ENCODE results near the gene TMX4. TPM values are rescaled to one million over a fixed set of nuclear protein-coding genes. Genes with fewer than 3 reads are reported as not detected.

The TMX4 gene
- total and polyA plus RNA-seq, 5 donors from 2014 or later: 71.7 to 111 (median 90.2) TPM

- Histone ChIP-seq H3K9me3 (ENCODE audit: control insufficient read depth in 2 of 2, low read length in 2 of 2) (no peaks in the 10 kb centered on the region), H3K4me3 (ENCODE audit: low read depth, low read length) (no peak overlapping the region), H3K27ac (ENCODE audit: insufficient read depth, low read length, poor library complexity, severe bottlenecking) (no peak overlapping the region), H3K4me1 (ENCODE audit: control insufficient read depth, insufficient read depth, low read length, poor library complexity, severe bottlenecking) (peaks cover 32% of the 10 kb centered on the region), H3K36me3 (ENCODE audit: control insufficient read depth, insufficient read depth, low read length) (peaks cover 11% of the 10 kb centered on the region), H3K27me3 (ENCODE audit: control insufficient read depth, insufficient read depth, low read length) (no peaks in the 10 kb centered on the region)
- Mint-ChIP-seq H3K27me3 (no peaks in the 10 kb centered on the region), H3K36me3 (peaks cover 14% of the 10 kb centered on the region), H3K9me3 (no peaks in the 10 kb centered on the region), H3K4me1 (peaks cover 26 to 65% (median 52%) of the 10 kb centered on the region in 4 donors), H3K4me3 (peak overlapping the region in 1 of 4 donors; percentile 40), H3K27ac (no peak overlapping the region)
- DNase-seq (no peak), ATAC-seq (ENCODE audit: low read depth in 2 of 2) (no peak)
These were observed 6.8 kb downstream of the TMX4 start for GRCh38 chr20:8012724-8013123.

GRCh38 chr20:8008733-8009132 is 10.8 kb downstream of the TMX4 start:
- peaks cover 9% of the 10 kb centered on the region for H3K4me1 ChIP-seq (ENCODE audit: control insufficient read depth, insufficient read depth, low read length, poor library complexity, severe bottlenecking)
- no peaks in the 10 kb centered on the region for H3K9me3 Mint-ChIP-seq
- no peaks in the 10 kb centered on the region for H3K27me3 ChIP-seq (ENCODE audit: control insufficient read depth, insufficient read depth, low read length)
- ATAC-seq (ENCODE audit: low read depth in 2 of 2) (no peak), DNase-seq (no peak)
- H3K36me3 Mint-ChIP-seq: peaks cover 29% of the 10 kb centered on the region
- H3K27me3 Mint-ChIP-seq: no peaks in the 10 kb centered on the region
- H3K36me3 ChIP-seq (ENCODE audit: control insufficient read depth, insufficient read depth, low read length): peaks cover 36% of the 10 kb centered on the region
- no peak overlapping the region for H3K4me3 ChIP-seq (ENCODE audit: low read depth, low read length)
- H3K4me1 Mint-ChIP-seq: peaks cover 33 to 52% (median 47%) of the 10 kb centered on the region in 4 donors
- H3K27ac Mint-ChIP-seq: no peak overlapping the region
- H3K27ac ChIP-seq (ENCODE audit: insufficient read depth, low read length, poor library complexity, severe bottlenecking): no peak overlapping the region
- H3K4me3 Mint-ChIP-seq: no peak overlapping the region
- no peaks in the 10 kb centered on the region for H3K9me3 ChIP-seq (ENCODE audit: control insufficient read depth in 2 of 2, low read length in 2 of 2)

GRCh38 chr20:8007490-8007889 is 12.1 kb downstream of the TMX4 start:
- H3K4me1 ChIP-seq (ENCODE audit: control insufficient read depth, insufficient read depth, low read length, poor library complexity, severe bottlenecking): peaks cover 9% of the 10 kb centered on the region
- H3K27ac ChIP-seq (ENCODE audit: insufficient read depth, low read length, poor library complexity, severe bottlenecking): no peak overlapping the region
- Mint-ChIP-seq H3K4me3 (no peak overlapping the region), H3K4me1 (peaks cover 33 to 48% (median 41%) of the 10 kb centered on the region in 4 donors), H3K27me3 (no peaks in the 10 kb centered on the region), H3K9me3 (no peaks in the 10 kb centered on the region), H3K27ac (peak overlapping the region in 2 of 3 donors; percentile 39 to 45), H3K36me3 (peaks cover 33% of the 10 kb centered on the region)
- H3K36me3 ChIP-seq (ENCODE audit: control insufficient read depth, insufficient read depth, low read length): peaks cover 40% of the 10 kb centered on the region
- no peaks in the 10 kb centered on the region for H3K27me3 ChIP-seq (ENCODE audit: control insufficient read depth, insufficient read depth, low read length)
- no peak for DNase-seq
- no peaks in the 10 kb centered on the region for H3K9me3 ChIP-seq (ENCODE audit: control insufficient read depth in 2 of 2, low read length in 2 of 2)
- no peak for ATAC-seq (ENCODE audit: low read depth in 2 of 2)
- H3K4me3 ChIP-seq (ENCODE audit: low read depth, low read length): no peak overlapping the region

- no peak for DNase-seq
- ATAC-seq (ENCODE audit: low read depth in 2 of 2): no peak
- Mint-ChIP-seq H3K36me3 (peaks cover 40% of the 10 kb centered on the region), H3K4me3 (no peak overlapping the region), H3K9me3 (no peaks in the 10 kb centered on the region), H3K4me1 (peaks cover 20 to 38% (median 33%) of the 10 kb centered on the region in 4 donors), H3K27me3 (no peaks in the 10 kb centered on the region), H3K27ac (no peak overlapping the region)
- H3K9me3 ChIP-seq (ENCODE audit: control insufficient read depth in 2 of 2, low read length in 2 of 2): no peaks in the 10 kb centered on the region
- no peaks in the 10 kb centered on the region for H3K4me1 ChIP-seq (ENCODE audit: control insufficient read depth, insufficient read depth, low read length, poor library complexity, severe bottlenecking)
- H3K4me3 ChIP-seq (ENCODE audit: low read depth, low read length): no peak overlapping the region
- no peaks in the 10 kb centered on the region for H3K27me3 ChIP-seq (ENCODE audit: control insufficient read depth, insufficient read depth, low read length)
- H3K27ac ChIP-seq (ENCODE audit: insufficient read depth, low read length, poor library complexity, severe bottlenecking): no peak overlapping the region
- H3K36me3 ChIP-seq (ENCODE audit: control insufficient read depth, insufficient read depth, low read length): peaks cover 54% of the 10 kb centered on the region
These were observed 13.8 kb downstream of the TMX4 start for GRCh38 chr20:8005575-8006366.

- no peaks in the 10 kb centered on the region for H3K27me3 Mint-ChIP-seq
These were observed 14.5 kb downstream of the TMX4 start for GRCh38 chr20:8005033-8005432.

GRCh38 chr20:8002056-8002455 is 17.5 kb downstream of the TMX4 start:
- Histone ChIP-seq H3K27me3 (ENCODE audit: control insufficient read depth, insufficient read depth, low read length) (no peaks in the 10 kb centered on the region), H3K27ac (ENCODE audit: insufficient read depth, low read length, poor library complexity, severe bottlenecking) (no peak overlapping the region), H3K9me3 (ENCODE audit: control insufficient read depth in 2 of 2, low read length in 2 of 2) (no peaks in the 10 kb centered on the region), H3K4me3 (ENCODE audit: low read depth, low read length) (no peak overlapping the region), H3K36me3 (ENCODE audit: control insufficient read depth, insufficient read depth, low read length) (peaks cover 72% of the 10 kb centered on the region), H3K4me1 (ENCODE audit: control insufficient read depth, insufficient read depth, low read length, poor library complexity, severe bottlenecking) (no peaks in the 10 kb centered on the region)
- H3K4me3 Mint-ChIP-seq: no peak overlapping the region
- H3K9me3 Mint-ChIP-seq: peaks cover 0 to 2% (median 0%) of the 10 kb centered on the region in 7 donors
- H3K36me3 Mint-ChIP-seq: peaks cover 46% of the 10 kb centered on the region
- no peak for ATAC-seq (ENCODE audit: low read depth in 2 of 2)
- no peak for DNase-seq
- peaks cover 9 to 36% (median 24%) of the 10 kb centered on the region in 4 donors for H3K4me1 Mint-ChIP-seq
- H3K27ac Mint-ChIP-seq: no peak overlapping the region
- no peaks in the 10 kb centered on the region for H3K27me3 Mint-ChIP-seq

More at GRCh38 chr20:8005033-8005432, 14.5 kb downstream of the TMX4 start:
- ATAC-seq (ENCODE audit: low read depth in 2 of 2): no peak
- H3K9me3 ChIP-seq (ENCODE audit: control insufficient read depth in 2 of 2, low read length in 2 of 2): no peaks in the 10 kb centered on the region
- Mint-ChIP-seq H3K4me1 (peaks cover 17 to 44% (median 32%) of the 10 kb centered on the region in 4 donors), H3K9me3 (peaks cover 0 to 2% (median 0%) of the 10 kb centered on the region in 7 donors), H3K27ac (peak overlapping the region in 2 of 3 donors; percentile 20 to 49), H3K4me3 (no peak overlapping the region), H3K36me3 (peaks cover 48% of the 10 kb centered on the region)
- no peak overlapping the region for H3K27ac ChIP-seq (ENCODE audit: insufficient read depth, low read length, poor library complexity, severe bottlenecking)
- H3K4me1 ChIP-seq (ENCODE audit: control insufficient read depth, insufficient read depth, low read length, poor library complexity, severe bottlenecking): no peaks in the 10 kb centered on the region
- DNase-seq: no peak
- H3K4me3 ChIP-seq (ENCODE audit: low read depth, low read length): no peak overlapping the region
- peaks cover 61% of the 10 kb centered on the region for H3K36me3 ChIP-seq (ENCODE audit: control insufficient read depth, insufficient read depth, low read length)
- H3K27me3 ChIP-seq (ENCODE audit: control insufficient read depth, insufficient read depth, low read length): no peaks in the 10 kb centered on the region

GRCh38 chr20:8000796-8001195 is 18.8 kb downstream of the TMX4 start:
- Mint-ChIP-seq H3K27ac (no peak overlapping the region), H3K4me3 (no peak overlapping the region), H3K9me3 (peaks cover 0 to 2% (median 0%) of the 10 kb centered on the region in 7 donors), H3K36me3 (peaks cover 35% of the 10 kb centered on the region), H3K27me3 (no peaks in the 10 kb centered on the region), H3K4me1 (peaks cover 6 to 28% (median 21%) of the 10 kb centered on the region in 4 donors)
- DNase-seq (no peak), ATAC-seq (ENCODE audit: low read depth in 2 of 2) (no peak)
- Histone ChIP-seq H3K4me1 (ENCODE audit: control insufficient read depth, insufficient read depth, low read length, poor library complexity, severe bottlenecking) (no peaks in the 10 kb centered on the region), H3K27me3 (ENCODE audit: control insufficient read depth, insufficient read depth, low read length) (no peaks in the 10 kb centered on the region), H3K9me3 (ENCODE audit: control insufficient read depth in 2 of 2, low read length in 2 of 2) (no peaks in the 10 kb centered on the region), H3K36me3 (ENCODE audit: control insufficient read depth, insufficient read depth, low read length) (peaks cover 74% of the 10 kb centered on the region), H3K4me3 (ENCODE audit: low read depth, low read length) (no peak overlapping the region), H3K27ac (ENCODE audit: insufficient read depth, low read length, poor library complexity, severe bottlenecking) (no peak overlapping the region)

GRCh38 chr20:7996898-7997297 is 22.7 kb downstream of the TMX4 start:
- ATAC-seq (ENCODE audit: low read depth in 2 of 2): no peak
- Histone ChIP-seq H3K27ac (ENCODE audit: insufficient read depth, low read length, poor library complexity, severe bottlenecking) (no peak overlapping the region), H3K27me3 (ENCODE audit: control insufficient read depth, insufficient read depth, low read length) (no peaks in the 10 kb centered on the region), H3K4me1 (ENCODE audit: control insufficient read depth, insufficient read depth, low read length, poor library complexity, severe bottlenecking) (no peaks in the 10 kb centered on the region), H3K4me3 (ENCODE audit: low read depth, low read length) (no peak overlapping the region), H3K36me3 (ENCODE audit: control insufficient read depth, insufficient read depth, low read length) (peaks cover 91% of the 10 kb centered on the region), H3K9me3 (ENCODE audit: control insufficient read depth in 2 of 2, low read length in 2 of 2) (peaks cover 6% of the 10 kb centered on the region in 2 experiments)
- peaks cover 0 to 21% (median 2%) of the 10 kb centered on the region in 4 donors for H3K4me1 Mint-ChIP-seq
- no peak for DNase-seq
- peaks cover 0 to 9% (median 5%) of the 10 kb centered on the region in 7 donors for H3K9me3 Mint-ChIP-seq
- no peaks in the 10 kb centered on the region for H3K27me3 Mint-ChIP-seq
- H3K36me3 Mint-ChIP-seq: peaks cover 29% of the 10 kb centered on the region
- no peak overlapping the region for H3K27ac Mint-ChIP-seq
- H3K4me3 Mint-ChIP-seq: no peak overlapping the region
